ENCODE data around the gene SRPK2. TPM values are rescaled to one million over a fixed set of nuclear protein-coding genes. Genes with fewer than 3 reads are reported as not detected.
"Not testable (repeated sequence)": the region's sequence is repeated elsewhere in the genome, so short reads cannot be mapped to it uniquely, and the experiment has no call there.

SRPK2 gene
- total and polyA plus RNA-seq, 2 of the 13 experiments (the other 11 are each of a cell fraction or from before 2014, with no cell fraction given) = 10.1 to 22.3 TPM

DNA sequence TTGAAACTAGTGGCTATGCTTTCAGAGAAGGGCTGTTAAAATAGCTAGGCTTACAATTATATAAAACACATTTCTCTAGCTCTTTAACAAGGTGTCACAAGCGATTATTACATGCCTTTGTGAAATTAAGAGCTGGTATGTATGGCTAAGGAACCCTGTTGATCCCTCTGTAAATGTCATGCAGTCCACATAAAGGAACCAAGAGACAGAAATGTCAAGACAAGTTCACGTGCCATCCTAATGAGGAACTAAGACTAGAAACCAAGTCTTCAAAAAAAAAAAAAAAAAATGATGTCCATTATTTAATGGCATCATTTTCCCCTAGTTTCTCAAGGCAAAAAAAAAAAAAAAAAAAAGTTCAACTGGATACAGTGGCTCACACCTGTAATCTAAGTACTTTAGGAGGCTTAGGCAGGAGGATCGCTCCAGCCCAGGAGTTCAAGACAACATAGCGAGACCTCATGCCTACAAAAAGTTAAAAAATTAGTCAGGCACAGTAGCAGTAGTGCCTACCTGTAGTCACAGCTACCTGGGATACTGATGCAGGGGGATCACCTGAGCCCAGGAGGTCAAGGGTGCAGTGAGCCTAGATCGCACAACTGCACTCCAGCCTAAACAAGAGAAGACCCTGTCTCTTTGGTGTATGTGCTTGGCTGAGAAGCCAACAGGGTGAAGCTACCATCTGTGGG is 63.4 kb downstream of the SRPK2 start:
- FAIRE-seq (no peak), DNase-seq (ENCODE audit: low spot score) (no peak), ATAC-seq (no peak)
- Histone ChIP-seq H3K4me3 (replicated peaks in 1 of 3; ENCODE audit: insufficient read depth in 1 of 3, low read depth in 2 of 3, low read length in 3 of 3) (no peak overlapping the region), H3K4me1 (ENCODE audit: insufficient read depth, low read length) (no peaks in the 10 kb centered on the region), H3K27me3 (ENCODE audit: control insufficient read depth in 1 of 2, insufficient read depth in 2 of 2, low read length in 2 of 2) (no peaks in the 10 kb centered on the region), H3K36me3 (replicated peaks in 1 of 2; ENCODE audit: control insufficient read depth in 1 of 2, insufficient read depth in 2 of 2, low read length in 2 of 2) (no peaks in the 10 kb centered on the region), H4K20me1 (ENCODE audit: insufficient read depth, low read length) (no peaks in the 10 kb centered on the region), H3K4me2 (ENCODE audit: low read depth, low read length) (no peak overlapping the region), H3K79me2 (ENCODE audit: insufficient read depth, low read length) (peaks cover 21% of the 10 kb centered on the region), H3K27ac (ENCODE audit: extremely low read length, insufficient read depth, low read length) (no peak overlapping the region), H3K9me3 (ENCODE audit: low read length) (no peaks in the 10 kb centered on the region), H3K9ac (ENCODE audit: insufficient read depth, low read depth, low read length) (no peak overlapping the region), H2AFZ (ENCODE audit: low read length) (no peak overlapping the region)
- CTCF ChIA-PET (ENCODE audit: low intra/inter-chr PET ratio, low total read pairs) = no interaction called here
- in situ Hi-C loops (cut with HindIII; ENCODE audit: extremely low pct_ligation_motif_present, low pct_unique_long_range_greater_than_20kb) = no loop called here
- 93% methylated on average over 5 of the region's 5 CpGs for WGBS (ENCODE audit: low lambda C conversion rate)
- intact Hi-C loops (cut with micrococcal nuclease; ENCODE audit: unreplicated experiment) = no loop called here
- BruUV-seq (replicated peaks) = no TSS peak
- POLR2A ChIA-PET = interaction anchor here (1.5 kb wide), 1 partner anchor 22 kb away, joined by 3 read pairs; no protein-coding TSS in a partner anchor
- TF ChIP-seq, protein P1, sequence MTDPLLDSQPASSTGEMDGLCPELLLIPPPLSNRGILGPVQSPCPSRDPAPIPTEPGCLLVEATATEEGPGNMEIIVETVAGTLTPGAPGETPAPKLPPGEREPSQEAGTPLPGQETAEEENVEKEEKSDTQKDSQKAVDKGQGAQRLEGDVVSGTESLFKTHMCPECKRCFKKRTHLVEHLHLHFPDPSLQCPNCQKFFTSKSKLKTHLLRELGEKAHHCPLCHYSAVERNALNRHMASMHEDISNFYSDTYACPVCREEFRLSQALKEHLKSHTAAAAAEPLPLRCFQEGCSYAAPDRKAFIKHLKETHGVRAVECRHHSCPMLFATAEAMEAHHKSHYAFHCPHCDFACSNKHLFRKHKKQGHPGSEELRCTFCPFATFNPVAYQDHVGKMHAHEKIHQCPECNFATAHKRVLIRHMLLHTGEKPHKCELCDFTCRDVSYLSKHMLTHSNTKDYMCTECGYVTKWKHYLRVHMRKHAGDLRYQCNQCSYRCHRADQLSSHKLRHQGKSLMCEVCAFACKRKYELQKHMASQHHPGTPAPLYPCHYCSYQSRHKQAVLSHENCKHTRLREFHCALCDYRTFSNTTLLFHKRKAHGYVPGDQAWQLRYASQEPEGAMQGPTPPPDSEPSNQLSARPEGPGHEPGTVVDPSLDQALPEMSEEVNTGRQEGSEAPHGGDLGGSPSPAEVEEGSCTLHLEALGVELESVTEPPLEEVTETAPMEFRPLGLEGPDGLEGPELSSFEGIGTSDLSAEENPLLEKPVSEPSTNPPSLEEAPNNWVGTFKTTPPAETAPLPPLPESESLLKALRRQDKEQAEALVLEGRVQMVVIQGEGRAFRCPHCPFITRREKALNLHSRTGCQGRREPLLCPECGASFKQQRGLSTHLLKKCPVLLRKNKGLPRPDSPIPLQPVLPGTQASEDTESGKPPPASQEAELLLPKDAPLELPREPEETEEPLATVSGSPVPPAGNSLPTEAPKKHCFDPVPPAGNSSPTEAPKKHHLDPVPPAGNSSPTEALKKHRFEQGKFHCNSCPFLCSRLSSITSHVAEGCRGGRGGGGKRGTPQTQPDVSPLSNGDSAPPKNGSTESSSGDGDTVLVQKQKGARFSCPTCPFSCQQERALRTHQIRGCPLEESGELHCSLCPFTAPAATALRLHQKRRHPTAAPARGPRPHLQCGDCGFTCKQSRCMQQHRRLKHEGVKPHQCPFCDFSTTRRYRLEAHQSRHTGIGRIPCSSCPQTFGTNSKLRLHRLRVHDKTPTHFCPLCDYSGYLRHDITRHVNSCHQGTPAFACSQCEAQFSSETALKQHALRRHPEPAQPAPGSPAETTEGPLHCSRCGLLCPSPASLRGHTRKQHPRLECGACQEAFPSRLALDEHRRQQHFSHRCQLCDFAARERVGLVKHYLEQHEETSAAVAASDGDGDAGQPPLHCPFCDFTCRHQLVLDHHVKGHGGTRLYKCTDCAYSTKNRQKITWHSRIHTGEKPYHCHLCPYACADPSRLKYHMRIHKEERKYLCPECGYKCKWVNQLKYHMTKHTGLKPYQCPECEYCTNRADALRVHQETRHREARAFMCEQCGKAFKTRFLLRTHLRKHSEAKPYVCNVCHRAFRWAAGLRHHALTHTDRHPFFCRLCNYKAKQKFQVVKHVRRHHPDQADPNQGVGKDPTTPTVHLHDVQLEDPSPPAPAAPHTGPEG (CRISPR knock-in tag; IDR thresholded peaks at IDR 0.05) = no peak
- TF ChIP-seq MIXL1 (CRISPR knock-in tag; IDR thresholded peaks at IDR 0.05) (no peak), ONECUT2 (CRISPR knock-in tag; IDR thresholded peaks at IDR 0.05) (no peak), TCF7L2 (IDR thresholded peaks at IDR 0.05; ENCODE audit: low read depth, low read length) (no peak), NFE2L2 (IDR thresholded peaks at IDR 0.05; ENCODE audit: low read length) (no peak), ZNF550 (CRISPR knock-in tag; IDR thresholded peaks at IDR 0.05; ENCODE audit: borderline replicate concordance) (no peak), MAFF (IDR thresholded peaks at IDR 0.05; ENCODE audit: low read depth, low read length) (no peak), JDP2 (CRISPR knock-in tag; IDR thresholded peaks at IDR 0.05; ENCODE audit: borderline replicate concordance) (no peak), MTF1 (CRISPR knock-in tag; IDR thresholded peaks at IDR 0.05) (no peak)

DNA sequence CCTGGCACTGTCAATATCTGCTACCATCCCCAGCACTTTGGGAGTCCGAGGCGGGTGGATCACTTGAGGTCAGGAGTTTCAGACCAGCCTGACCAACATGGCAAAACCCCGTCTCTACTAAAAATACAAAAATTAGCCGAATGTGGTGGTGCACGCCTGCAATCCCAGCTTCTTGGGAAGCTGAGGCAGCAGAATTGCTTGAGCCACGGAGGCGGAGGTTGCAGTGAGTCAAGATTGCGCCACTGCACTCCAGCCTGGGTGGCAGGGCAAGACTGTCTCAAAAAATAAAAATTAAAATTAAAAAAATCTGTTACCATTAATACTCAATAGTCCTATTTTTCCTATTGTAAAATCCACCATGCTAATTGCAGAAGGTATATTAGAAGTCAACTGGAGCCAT is 64.1 kb downstream of the SRPK2 start:
- DNase-seq (ENCODE audit: low spot score); H3K9me3 ChIP-seq (ENCODE audit: low read length); ATAC-seq; FAIRE-seq; H3K4me3 ChIP-seq (replicated peaks in 1 of 3; ENCODE audit: insufficient read depth in 1 of 3, low read depth in 2 of 3, low read length in 3 of 3); H2AFZ ChIP-seq (ENCODE audit: low read length); H3K36me3 ChIP-seq (replicated peaks in 1 of 2; ENCODE audit: control insufficient read depth in 1 of 2, insufficient read depth in 2 of 2, low read length in 2 of 2); in situ Hi-C loops (cut with HindIII; ENCODE audit: extremely low pct_ligation_motif_present, low pct_unique_long_range_greater_than_20kb); H4K20me1 ChIP-seq (ENCODE audit: insufficient read depth, low read length); H3K9ac ChIP-seq (ENCODE audit: insufficient read depth, low read depth, low read length); BruUV-seq (replicated peaks); H3K4me2 ChIP-seq (ENCODE audit: low read depth, low read length); H3K4me1 ChIP-seq (ENCODE audit: insufficient read depth, low read length); intact Hi-C loops (cut with micrococcal nuclease; ENCODE audit: unreplicated experiment); H3K27ac ChIP-seq (ENCODE audit: extremely low read length, insufficient read depth, low read length); POLR2A ChIA-PET; CTCF ChIA-PET (ENCODE audit: low intra/inter-chr PET ratio, low total read pairs); H3K27me3 ChIP-seq (ENCODE audit: control insufficient read depth in 1 of 2, insufficient read depth in 2 of 2, low read length in 2 of 2): not testable (repeated sequence)
- 98% methylated on average over 8 of the region's 8 CpGs for WGBS (ENCODE audit: low lambda C conversion rate)
- peaks cover 26% of the 10 kb centered on the region for H3K79me2 ChIP-seq (ENCODE audit: insufficient read depth, low read length)

Measured in HepG2 (cell line).